Hepatocyte (in vitro differentiated cells): ENCODE results near the gene LIN28B. TPM values are rescaled to one million over a fixed set of nuclear protein-coding genes. Genes with fewer than 3 reads are reported as not detected.
"Not testable (repeated sequence)": the region's sequence is repeated elsewhere in the genome, so short reads cannot be mapped to it uniquely, and the experiment has no call there.

Experiments used
- DNase-seq: peaks from one replicate; pipeline ENCODE4 v3.0.0-alpha.2; 2016; ENCODE audit warnings: low spot score
- H2AFZ ChIP-seq: fragments of 200-600 bp; sonication (generic); 2 replicates; pipeline ENCODE4 v1.6.0; 2016; ENCODE audit warnings: antibody characterized with exemption, mild to moderate bottlenecking
- H3K27ac ChIP-seq: fragments of 200-600 bp; sonication (generic); 2 replicates; pipeline ENCODE4 v1.5.1; 2016; ENCODE audit warnings: mild to moderate bottlenecking
- H3K27me3 ChIP-seq: fragments of 200-600 bp; sonication (generic); 2 replicates; pipeline ENCODE4 v1.6.1; 2016
- H3K36me3 ChIP-seq: fragments of 200-600 bp; sonication (generic); replicated peaks from 2 replicates; pipeline ENCODE4 v1.5.1; 2016; ENCODE audit warnings: low read depth; ENCODE audit not compliant: insufficient read depth
- H3K4me1 ChIP-seq: fragments of 200-600 bp; sonication (generic); 2 replicates; pipeline ENCODE4 v1.5.1; 2016; ENCODE audit warnings: mild to moderate bottlenecking, moderate library complexity; ENCODE audit not compliant: insufficient read depth
- H3K4me2 ChIP-seq: fragments of 200-600 bp; sonication (generic); 2 replicates; pipeline ENCODE4 v1.6.0; 2016
- H3K4me3 ChIP-seq: fragments of 200-600 bp; sonication (generic); 2 replicates; pipeline ENCODE4 v1.5.1; 2016; ENCODE audit warnings: mild to moderate bottlenecking
- H3K79me2 ChIP-seq: fragments of 200-600 bp; sonication (generic); 2 replicates; pipeline ENCODE4 v1.6.0; 2017; ENCODE audit warnings: mild to moderate bottlenecking
- H3K9me2 ChIP-seq: fragments of 200-600 bp; sonication (generic); replicated peaks from 2 replicates; pipeline ENCODE4 v1.6.0; 2017; ENCODE audit warnings: mild to moderate bottlenecking; ENCODE audit not compliant: insufficient read depth
- H3K9me3 ChIP-seq: fragments of 200-600 bp; sonication (generic); 2 replicates; pipeline ENCODE4 v1.5.1; 2016; ENCODE audit warnings: low read depth, mild to moderate bottlenecking
- H4K20me1 ChIP-seq: fragments of 200-600 bp; sonication (generic); 2 replicates; pipeline ENCODE4 v1.6.0; 2016; ENCODE audit warnings: mild to moderate bottlenecking; ENCODE audit not compliant: insufficient read depth, poor library complexity, severe bottlenecking
- EZH2 ChIP-seq: fragments of 200-600 bp; sonication (generic); IDR thresholded peaks from 2 replicates; pipeline ENCODE4 v1.6.1; 2016; ENCODE audit warnings: antibody characterized with exemption, mild to moderate bottlenecking, borderline replicate concordance
- EZH2phosphoT487 ChIP-seq: fragments of 200-600 bp; sonication (generic); IDR thresholded peaks from one replicate; pipeline ENCODE4 v1.6.1; 2018; ENCODE audit warnings: antibody characterized with exemption, mild to moderate bottlenecking, low read depth, moderate library complexity; ENCODE audit not compliant: unreplicated experiment, severe bottlenecking
- WGBS: methylation state at CpG from one replicate; pipeline ENCODE4 v1.1.6; 2016; ENCODE audit warnings: low lambda C conversion rate; ENCODE audit errors: missing lambda C conversion rate; 5-methylcytosine and 5-hydroxymethylcytosine counted together
- polyA plus RNA-seq: library from polyadenylated mRNA; unstranded; fragments of >200 nt; fragmentation: Nextera tagmentation; extraction: Ambion mirVana; gene quantifications from 2 replicates; pipeline ENCODE4 v1.2.1, GENCODE V29; 2016
- total RNA-seq: library from RNA; depleted of rRNA; stranded (reverse); fragments of >200 nt; gene quantifications from 2 replicates; pipeline ENCODE4 v1.2.3, GENCODE V29; 2014
- TF ChIP-seq, protein P1 (sequence below): fragments of 200-600 bp; sonication (generic); IDR thresholded peaks from 2 replicates; pipeline ENCODE4 v1.5.1; 2016; ENCODE audit warnings: antibody characterized with exemption, mild to moderate bottlenecking; ENCODE audit not compliant: poor library complexity

LIN28B gene
- total and polyA plus RNA-seq, 2 experiments from 2014 or later: 1.8 to 8.9 TPM

- Histone ChIP-seq H3K9me2 (no peaks in the 10 kb centered on the region), H3K4me1 (peaks cover 7% of the 10 kb centered on the region), H3K4me2 (no peak overlapping the region), H3K9me3 (no peaks in the 10 kb centered on the region), H2AFZ (no peak overlapping the region), H4K20me1 (no peaks in the 10 kb centered on the region), H3K79me2 (no peaks in the 10 kb centered on the region), H3K4me3 (no peak overlapping the region), H3K27me3 (no peaks in the 10 kb centered on the region), H3K36me3 (no peaks in the 10 kb centered on the region), H3K27ac (no peak overlapping the region)
- DNase-seq: no peak
- 36% methylated on average over 2 of the region's 2 CpGs for WGBS
- TF ChIP-seq, protein P1, sequence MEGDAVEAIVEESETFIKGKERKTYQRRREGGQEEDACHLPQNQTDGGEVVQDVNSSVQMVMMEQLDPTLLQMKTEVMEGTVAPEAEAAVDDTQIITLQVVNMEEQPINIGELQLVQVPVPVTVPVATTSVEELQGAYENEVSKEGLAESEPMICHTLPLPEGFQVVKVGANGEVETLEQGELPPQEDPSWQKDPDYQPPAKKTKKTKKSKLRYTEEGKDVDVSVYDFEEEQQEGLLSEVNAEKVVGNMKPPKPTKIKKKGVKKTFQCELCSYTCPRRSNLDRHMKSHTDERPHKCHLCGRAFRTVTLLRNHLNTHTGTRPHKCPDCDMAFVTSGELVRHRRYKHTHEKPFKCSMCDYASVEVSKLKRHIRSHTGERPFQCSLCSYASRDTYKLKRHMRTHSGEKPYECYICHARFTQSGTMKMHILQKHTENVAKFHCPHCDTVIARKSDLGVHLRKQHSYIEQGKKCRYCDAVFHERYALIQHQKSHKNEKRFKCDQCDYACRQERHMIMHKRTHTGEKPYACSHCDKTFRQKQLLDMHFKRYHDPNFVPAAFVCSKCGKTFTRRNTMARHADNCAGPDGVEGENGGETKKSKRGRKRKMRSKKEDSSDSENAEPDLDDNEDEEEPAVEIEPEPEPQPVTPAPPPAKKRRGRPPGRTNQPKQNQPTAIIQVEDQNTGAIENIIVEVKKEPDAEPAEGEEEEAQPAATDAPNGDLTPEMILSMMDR: no peak
- TF ChIP-seq EZH2 (no peak), EZH2phosphoT487 (no peak)
Measured at GRCh38 chr6:105068407-105068806, 111.5 kb downstream of the LIN28B start.

- no peaks in the 10 kb centered on the region for H3K9me3 ChIP-seq
- no peak overlapping the region for H2AFZ ChIP-seq
- no peaks in the 10 kb centered on the region for H3K9me2 ChIP-seq
- H3K79me2 ChIP-seq: no peaks in the 10 kb centered on the region
- no peaks in the 10 kb centered on the region for H3K27me3 ChIP-seq
- no peak for DNase-seq
- peaks cover 7% of the 10 kb centered on the region for H3K4me1 ChIP-seq
- no peaks in the 10 kb centered on the region for H4K20me1 ChIP-seq
- H3K4me3 ChIP-seq: no peak overlapping the region
- WGBS: 100% methylated on average over 1 of the region's 1 CpG
- TF ChIP-seq EZH2phosphoT487 (no peak), EZH2 (no peak)
- TF ChIP-seq, protein P1: no peak
- no peak overlapping the region for H3K27ac ChIP-seq
- no peak overlapping the region for H3K4me2 ChIP-seq
- H3K36me3 ChIP-seq: no peaks in the 10 kb centered on the region
Measured at GRCh38 chr6:105069821-105070445, 113.0 kb downstream of the LIN28B start.

- H2AFZ ChIP-seq: no peak overlapping the region
- H3K36me3 ChIP-seq: no peaks in the 10 kb centered on the region
- H3K9me3 ChIP-seq: no peaks in the 10 kb centered on the region
- H3K27me3 ChIP-seq: no peaks in the 10 kb centered on the region
- no peak for DNase-seq
- H3K9me2 ChIP-seq: no peaks in the 10 kb centered on the region
- no peaks in the 10 kb centered on the region for H3K4me1 ChIP-seq
- H4K20me1 ChIP-seq: no peaks in the 10 kb centered on the region
- no peaks in the 10 kb centered on the region for H3K79me2 ChIP-seq
- TF ChIP-seq EZH2: no peak
- TF ChIP-seq EZH2phosphoT487: no peak
- TF ChIP-seq, protein P1: no peak
- no peak overlapping the region for H3K4me3 ChIP-seq
- H3K27ac ChIP-seq: no peak overlapping the region
- H3K4me2 ChIP-seq: no peak overlapping the region
Measured at GRCh38 chr6:105072798-105073199, 115.9 kb downstream of the LIN28B start.

GRCh38 chr6:105075210-105075609, 118.3 kb downstream of the LIN28B start:
- no peaks in the 10 kb centered on the region for H3K9me2 ChIP-seq
- H4K20me1 ChIP-seq: no peaks in the 10 kb centered on the region
- H3K4me3 ChIP-seq: no peak overlapping the region
- no peaks in the 10 kb centered on the region for H3K36me3 ChIP-seq
- H3K9me3 ChIP-seq: no peaks in the 10 kb centered on the region
- DNase-seq: no peak
- no peak overlapping the region for H2AFZ ChIP-seq
- no peaks in the 10 kb centered on the region for H3K27me3 ChIP-seq
- TF ChIP-seq EZH2 (no peak), EZH2phosphoT487 (no peak)
- TF ChIP-seq, protein P1: no peak
- no peak overlapping the region for H3K27ac ChIP-seq
- no peak overlapping the region for H3K4me2 ChIP-seq
- no peaks in the 10 kb centered on the region for H3K4me1 ChIP-seq
- no peaks in the 10 kb centered on the region for H3K79me2 ChIP-seq

DNA sequence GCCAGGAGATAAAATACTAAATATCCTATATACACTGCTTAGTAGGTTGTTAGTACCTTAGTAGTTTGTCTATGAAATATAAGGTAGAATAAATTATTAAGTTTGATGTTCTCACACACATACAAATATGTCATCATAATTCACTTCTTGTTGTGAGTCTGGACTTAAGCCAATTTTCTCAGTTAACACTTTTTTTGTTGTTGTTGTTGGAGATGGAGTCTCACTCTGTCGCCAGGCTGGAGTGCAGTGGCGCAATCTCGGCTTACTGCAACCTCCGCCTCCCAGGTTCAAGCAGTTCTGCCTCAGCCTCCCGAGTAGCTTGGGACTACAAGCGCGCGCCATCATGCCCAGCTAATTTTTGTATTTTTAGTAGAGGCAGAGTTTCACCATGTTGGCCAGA, 119.5 kb downstream of the LIN28B start:
- not testable (repeated sequence) for H3K79me2 ChIP-seq, H3K4me1 ChIP-seq, H3K4me3 ChIP-seq, H3K27me3 ChIP-seq, H3K36me3 ChIP-seq, H3K9me3 ChIP-seq, H3K9me2 ChIP-seq, H2AFZ ChIP-seq, H4K20me1 ChIP-seq, H3K27ac ChIP-seq, H3K4me2 ChIP-seq, DNase-seq
- WGBS: 92% methylated on average over 8 of the region's 8 CpGs
